H1 (cell line): ENCODE measurements around the gene ZCWPW2. TPM values are rescaled to one million over a fixed set of nuclear protein-coding genes. Genes with fewer than 3 reads are reported as not detected.

ENCODE experiments used
- ASH2L ChIP-seq: fragments of 200-600, 300-600 bp; sonication (generic); IDR thresholded peaks from one replicate; pipeline ENCODE4 v1.7.1; 2017; ENCODE audit warnings: low read length
- BCL11A ChIP-seq, 2 experiments: IDR thresholded peaks; one replicate each; pipeline ENCODE4 v1.6.1; 2011; ENCODE audit warnings: low read depth in 2 of 2, low read length in 2 of 2, mild to moderate bottlenecking in 2 of 2
- CBX5 ChIP-seq: fragments of 300-800, 300-1000 bp; sonication (generic); IDR thresholded peaks from 2 replicates; pipeline ENCODE4 v1.7.1; 2016; ENCODE audit warnings: antibody characterized with exemption, low read length, low read depth
- CHD7 ChIP-seq: fragments of 300-600 bp; sonication (generic); IDR thresholded peaks from 2 replicates; pipeline ENCODE4 v1.7.1; 2012; ENCODE audit warnings: low read length, moderate library complexity, mild to moderate bottlenecking, inconsistent platforms; ENCODE audit not compliant: insufficient replicate concordance
- CTCF ChIP-seq, 3 experiments: IDR thresholded peaks; 1 replicate in 2 of 3; 2 replicates in 1 of 3; pipeline versions ENCODE4 v1.5.1 to v1.6.1; 2011; ENCODE audit warnings: low read length in 3 of 3, mild to moderate bottlenecking in 3 of 3, inconsistent platforms in 2 of 3, low read depth in 1 of 3, moderate library complexity in 1 of 3; ENCODE audit not compliant: insufficient read depth in 1 of 3; ENCODE audit errors: control extremely low read depth in 1 of 3
- FOSL1 ChIP-seq: IDR thresholded peaks from 2 replicates; pipeline ENCODE4 v1.6.1; 2011; ENCODE audit warnings: mild to moderate bottlenecking, low read depth, low read length, moderate library complexity; ENCODE audit not compliant: insufficient read depth
- PHF8 ChIP-seq: fragments of 200-600 bp; sonication (generic); conservative IDR thresholded peaks from 2 replicates; pipeline ENCODE4 v1.7.1; 2012; ENCODE audit warnings: low read depth, mild to moderate bottlenecking, inconsistent platforms, low read length, moderate library complexity
- TAF7 ChIP-seq: optimal IDR thresholded peaks from 2 replicates; pipeline ENCODE3; 2011; ENCODE audit warnings: low read depth, mild to moderate bottlenecking, inconsistent platforms, low read length, moderate library complexity, borderline replicate concordance
- TBP ChIP-seq: IDR thresholded peaks from 2 replicates; pipeline ENCODE4 v1.6.1; 2011; ENCODE audit warnings: low read depth, low read length, improper control_type of control experiment
- polyA plus RNA-seq, 7 experiments: library from polyadenylated mRNA; depleted of rRNA in 3 of 7; stranded (reverse) in 5 of 7; unstranded in 2 of 7; fragments of >200 nt in 5 of 7; fragments of 200-250 nt in 2 of 7; gene quantifications; 1 replicate in 5 of 7; 2 replicates in 1 of 7; 4 replicates in 1 of 7; pipeline versions ENCODE4 v1.2.1 to v1.2.3, GENCODE V29; 2011 to 2013; ENCODE audit warnings: missing spikeins in 2 of 7, mixed read lengths in 2 of 7
- total RNA-seq: library from RNA; stranded (reverse); fragmentation: NEBNext Ultra II Directional; extraction: Animal tissue kit (Norgen Biotek cat#: 25700); gene quantifications from 2 replicates; pipeline ENCODE4 v1.2.1, GENCODE V29; 2021

ZCWPW2 gene
- total and polyA plus RNA-seq, 2 of the 8 experiments (the other 6 are each of a cell fraction or from before 2014, with no cell fraction given), result 0.11 to 0.39 TPM

- no peak for TF ChIP-seq CHD7
- TF ChIP-seq FOSL1, result no peak
- no peak for TF ChIP-seq TBP
- TF ChIP-seq BCL11A (IDR thresholded peaks at IDR 0.05; ENCODE audit: low read depth in 2 of 2, low read length in 2 of 2), result no peak
- TF ChIP-seq CTCF (IDR thresholded peaks at IDR 0.05; ENCODE audit: control extremely low read depth in 1 of 3, insufficient read depth in 1 of 3, low read depth in 1 of 3, low read length in 3 of 3), result no peak
- TF ChIP-seq ASH2L, result no peak
- TF ChIP-seq TAF7, result no peak
- TF ChIP-seq CBX5, result no peak
- TF ChIP-seq PHF8, result no peak
These were observed 50.7 kb downstream of the ZCWPW2 start (continued) for GRCh38 chr3:28399206-28399605.
